ENCODE results near the gene MYO10.

MYO10 gene

DNA sequence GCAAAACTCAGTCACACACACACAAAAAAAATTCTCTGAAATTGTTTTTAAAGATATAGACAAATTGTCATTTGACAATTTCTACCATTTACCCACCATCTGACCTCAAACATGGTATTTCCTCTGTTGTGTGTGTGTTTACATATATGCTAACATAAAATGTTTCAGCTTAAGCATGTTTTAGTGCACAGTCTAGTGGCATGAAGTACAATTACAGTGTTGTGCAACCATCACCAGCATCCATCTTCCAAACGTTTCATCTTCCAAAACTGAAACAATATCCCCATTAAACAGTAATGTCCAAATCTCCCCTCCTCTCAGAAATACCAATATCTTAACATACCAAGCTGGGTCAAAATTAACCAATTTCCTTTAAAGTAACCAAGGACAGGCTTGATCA lies 65.2 kb downstream of the MYO10 start:
- ATAC-seq: no peak
- TF ChIP-seq ZNF8 (CRISPR knock-in tag; IDR thresholded peaks at IDR 0.05) (no peak), ARNTL (CRISPR knock-in tag; IDR thresholded peaks at IDR 0.05; ENCODE audit: borderline replicate concordance, low read depth) (no peak), CSDC2 (CRISPR knock-in tag; IDR thresholded peaks at IDR 0.05) (no peak), GLIS3 (CRISPR knock-in tag; IDR thresholded peaks at IDR 0.05) (no peak)
- TF ChIP-seq, protein P1, sequence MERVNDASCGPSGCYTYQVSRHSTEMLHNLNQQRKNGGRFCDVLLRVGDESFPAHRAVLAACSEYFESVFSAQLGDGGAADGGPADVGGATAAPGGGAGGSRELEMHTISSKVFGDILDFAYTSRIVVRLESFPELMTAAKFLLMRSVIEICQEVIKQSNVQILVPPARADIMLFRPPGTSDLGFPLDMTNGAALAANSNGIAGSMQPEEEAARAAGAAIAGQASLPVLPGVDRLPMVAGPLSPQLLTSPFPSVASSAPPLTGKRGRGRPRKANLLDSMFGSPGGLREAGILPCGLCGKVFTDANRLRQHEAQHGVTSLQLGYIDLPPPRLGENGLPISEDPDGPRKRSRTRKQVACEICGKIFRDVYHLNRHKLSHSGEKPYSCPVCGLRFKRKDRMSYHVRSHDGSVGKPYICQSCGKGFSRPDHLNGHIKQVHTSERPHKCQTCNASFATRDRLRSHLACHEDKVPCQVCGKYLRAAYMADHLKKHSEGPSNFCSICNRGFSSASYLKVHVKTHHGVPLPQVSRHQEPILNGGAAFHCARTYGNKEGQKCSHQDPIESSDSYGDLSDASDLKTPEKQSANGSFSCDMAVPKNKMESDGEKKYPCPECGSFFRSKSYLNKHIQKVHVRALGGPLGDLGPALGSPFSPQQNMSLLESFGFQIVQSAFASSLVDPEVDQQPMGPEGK (CRISPR knock-in tag; IDR thresholded peaks at IDR 0.05; ENCODE audit: borderline replicate concordance): no peak

GRCh38 chr5:16869821-16870796 lies 66.0 kb downstream of the MYO10 start:
- TF ChIP-seq, protein P1 (CRISPR knock-in tag; IDR thresholded peaks at IDR 0.05; ENCODE audit: borderline replicate concordance): no peak
- no peak for TF ChIP-seq TCF4 (CRISPR knock-in tag; IDR thresholded peaks at IDR 0.05; ENCODE audit: borderline replicate concordance)
- TF ChIP-seq CREB5 (CRISPR knock-in tag; IDR thresholded peaks at IDR 0.05; ENCODE audit: low read depth): no peak
- no peak for TF ChIP-seq ZFP30 (CRISPR knock-in tag; IDR thresholded peaks at IDR 0.05)
- TF ChIP-seq ZNF8 (CRISPR knock-in tag; IDR thresholded peaks at IDR 0.05): no peak
- no peak for TF ChIP-seq ZFP3 (CRISPR knock-in tag; IDR thresholded peaks at IDR 0.05)
- no peak for TF ChIP-seq BACH2 (CRISPR knock-in tag; IDR thresholded peaks at IDR 0.05; ENCODE audit: borderline replicate concordance)
- TF ChIP-seq PPARA (CRISPR knock-in tag; IDR thresholded peaks at IDR 0.05; ENCODE audit: borderline replicate concordance): no peak
- no peak for TF ChIP-seq TOX (CRISPR knock-in tag; IDR thresholded peaks at IDR 0.05; ENCODE audit: borderline replicate concordance)
- no peak for TF ChIP-seq CSDC2 (CRISPR knock-in tag; IDR thresholded peaks at IDR 0.05)
- no peak for TF ChIP-seq ZC3H10 (CRISPR knock-in tag; IDR thresholded peaks at IDR 0.05)
- TF ChIP-seq RARB (CRISPR knock-in tag; IDR thresholded peaks at IDR 0.05): no peak
- TF ChIP-seq SNAI2 (CRISPR knock-in tag; IDR thresholded peaks at IDR 0.05): no peak
- TF ChIP-seq, protein P2, sequence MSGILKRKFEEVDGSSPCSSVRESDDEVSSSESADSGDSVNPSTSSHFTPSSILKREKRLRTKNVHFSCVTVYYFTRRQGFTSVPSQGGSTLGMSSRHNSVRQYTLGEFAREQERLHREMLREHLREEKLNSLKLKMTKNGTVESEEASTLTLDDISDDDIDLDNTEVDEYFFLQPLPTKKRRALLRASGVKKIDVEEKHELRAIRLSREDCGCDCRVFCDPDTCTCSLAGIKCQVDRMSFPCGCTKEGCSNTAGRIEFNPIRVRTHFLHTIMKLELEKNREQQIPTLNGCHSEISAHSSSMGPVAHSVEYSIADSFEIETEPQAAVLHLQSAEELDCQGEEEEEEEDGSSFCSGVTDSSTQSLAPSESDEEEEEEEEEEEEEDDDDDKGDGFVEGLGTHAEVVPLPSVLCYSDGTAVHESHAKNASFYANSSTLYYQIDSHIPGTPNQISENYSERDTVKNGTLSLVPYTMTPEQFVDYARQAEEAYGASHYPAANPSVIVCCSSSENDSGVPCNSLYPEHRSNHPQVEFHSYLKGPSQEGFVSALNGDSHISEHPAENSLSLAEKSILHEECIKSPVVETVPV (CRISPR knock-in tag; IDR thresholded peaks at IDR 0.05): no peak
- ATAC-seq: no peak; the same call in 2 of the 3 replicates

- no peak for ATAC-seq
- no peak for TF ChIP-seq CREB5 (CRISPR knock-in tag; IDR thresholded peaks at IDR 0.05; ENCODE audit: low read depth)
- no peak for TF ChIP-seq ISL1 (CRISPR knock-in tag; IDR thresholded peaks at IDR 0.05)
- TF ChIP-seq BACH2 (CRISPR knock-in tag; IDR thresholded peaks at IDR 0.05; ENCODE audit: borderline replicate concordance): no peak
- no peak for TF ChIP-seq ESRRG (CRISPR knock-in tag; IDR thresholded peaks at IDR 0.05)
- TF ChIP-seq ZFP3 (CRISPR knock-in tag; IDR thresholded peaks at IDR 0.05): no peak
- TF ChIP-seq, protein P2 (CRISPR knock-in tag; IDR thresholded peaks at IDR 0.05): no peak
- TF ChIP-seq ZFP30 (CRISPR knock-in tag; IDR thresholded peaks at IDR 0.05): no peak
- no peak for TF ChIP-seq ZNF8 (CRISPR knock-in tag; IDR thresholded peaks at IDR 0.05)
- TF ChIP-seq TOX (CRISPR knock-in tag; IDR thresholded peaks at IDR 0.05; ENCODE audit: borderline replicate concordance): no peak
- no peak for TF ChIP-seq CSDC2 (CRISPR knock-in tag; IDR thresholded peaks at IDR 0.05)
- TF ChIP-seq GLIS3 (CRISPR knock-in tag; IDR thresholded peaks at IDR 0.05): no peak
- TF ChIP-seq TSHZ2 (CRISPR knock-in tag; IDR thresholded peaks at IDR 0.05): no peak
- no peak for TF ChIP-seq SNAI2 (CRISPR knock-in tag; IDR thresholded peaks at IDR 0.05)
- TF ChIP-seq, protein P1 (CRISPR knock-in tag; IDR thresholded peaks at IDR 0.05; ENCODE audit: borderline replicate concordance): no peak
- TF ChIP-seq TCF4 (CRISPR knock-in tag; IDR thresholded peaks at IDR 0.05; ENCODE audit: borderline replicate concordance): no peak
Measured at GRCh38 chr5:16867577-16867953, 68.5 kb downstream of the MYO10 start.
